ENCODE data around the gene MTRF1L. TPM values are rescaled to one million over a fixed set of nuclear protein-coding genes. Genes with fewer than 3 reads are reported as not detected.

MTRF1L gene
- total RNA-seq (2022) (15.9 and 16.2 TPM in 2 replicates), Bru-seq, nascent RNA (percentile 78 among the genes with signal in this experiment), BruChase-seq, experiment 1, labeled RNA remaining after a 6-hour chase (percentile 64 among the genes with signal in this experiment), BruChase-seq, experiment 2, labeled RNA remaining after a 2-hour chase (percentile 58 among the genes with signal in this experiment)
- long read RNA-seq, transcript MTRF1L-208 (7 exons, 3,651 nt), result minor isoform, 7 of 28 reads
- long read RNA-seq, transcript MTRF1L-203 (7 exons, 3,676 nt), result major isoform, 13 of 28 reads
- long read RNA-seq, partial matches to known transcripts, result 1 of 28 reads
- long read RNA-seq, other reads (novel, unspliced or antisense), result 3 of 28 reads

GRCh38 chr6:153002613-153003365 lies at the start of gene MTRF1L:
TSS of gene MTRF1L (minus strand) at chr6:153002709. CDS start at chr6:153002685, 24 bp downstream.
- H3K36me3 Mint-ChIP-seq (ENCODE audit: insufficient read depth, unreplicated experiment), result peaks cover 27% of the 10 kb centered on the region
- BruUV-seq (replicated peaks), result TSS peak; percentile 88
- CTCF ChIA-PET, result no interaction called here
- no peak for TF ChIP-seq CTCF (IDR thresholded peaks at IDR 0.05; ENCODE audit: unreplicated experiment)
- H3K4me1 Mint-ChIP-seq (ENCODE audit: low read depth, unreplicated experiment), result peaks cover 19% of the 10 kb centered on the region
- peak within 1 kb of the TSS; percentile 94 for H3K27ac Mint-ChIP-seq (ENCODE audit: unreplicated experiment)
- no peaks in the 10 kb centered on the region for H3K27me3 Mint-ChIP-seq (ENCODE audit: unreplicated experiment)
- peak; percentile 87 for DNase-seq
- peak within 1 kb of the TSS; percentile 94 for H3K4me3 Mint-ChIP-seq (ENCODE audit: low read depth, unreplicated experiment)
- intact Hi-C loops (cut with micrococcal nuclease; ENCODE audit: unreplicated experiment), result no loop called here
- no peaks in the 10 kb centered on the region for H3K9me3 Mint-ChIP-seq (ENCODE audit: low read depth, unreplicated experiment)

- DNase-seq, result no peak
- no peaks in the 10 kb centered on the region for H3K36me3 Mint-ChIP-seq (ENCODE audit: insufficient read depth, unreplicated experiment)
- no peak overlapping the region for H3K27ac Mint-ChIP-seq (ENCODE audit: unreplicated experiment)
- no TSS peak for BruUV-seq (replicated peaks)
- intact Hi-C loops (cut with micrococcal nuclease; ENCODE audit: unreplicated experiment), result no loop called here
- no peaks in the 10 kb centered on the region for H3K27me3 Mint-ChIP-seq (ENCODE audit: unreplicated experiment)
- no peak for TF ChIP-seq CTCF (IDR thresholded peaks at IDR 0.05; ENCODE audit: unreplicated experiment)
- no peak overlapping the region for H3K4me3 Mint-ChIP-seq (ENCODE audit: low read depth, unreplicated experiment)
- CTCF ChIA-PET, result no interaction called here
- H3K9me3 Mint-ChIP-seq (ENCODE audit: low read depth, unreplicated experiment), result peaks cover 6% of the 10 kb centered on the region
- H3K4me1 Mint-ChIP-seq (ENCODE audit: low read depth, unreplicated experiment), result no peaks in the 10 kb centered on the region
Measured at GRCh38 chr6:153051801-153052200, 49.3 kb upstream of the MTRF1L start.

GRCh38 chr6:153048631-153049030 lies 46.1 kb upstream of the MTRF1L start:
- intact Hi-C loops (cut with micrococcal nuclease; ENCODE audit: unreplicated experiment), result no loop called here
- TF ChIP-seq CTCF (IDR thresholded peaks at IDR 0.05; ENCODE audit: unreplicated experiment), result no peak
- BruUV-seq (replicated peaks), result no TSS peak
- H3K27ac Mint-ChIP-seq (ENCODE audit: unreplicated experiment), result no peak overlapping the region
- H3K9me3 Mint-ChIP-seq (ENCODE audit: low read depth, unreplicated experiment), result peaks cover 6% of the 10 kb centered on the region
- H3K36me3 Mint-ChIP-seq (ENCODE audit: insufficient read depth, unreplicated experiment), result no peaks in the 10 kb centered on the region
- H3K4me1 Mint-ChIP-seq (ENCODE audit: low read depth, unreplicated experiment), result no peaks in the 10 kb centered on the region
- CTCF ChIA-PET, result no interaction called here
- H3K27me3 Mint-ChIP-seq (ENCODE audit: unreplicated experiment), result no peaks in the 10 kb centered on the region
- DNase-seq, result no peak
- H3K4me3 Mint-ChIP-seq (ENCODE audit: low read depth, unreplicated experiment), result no peak overlapping the region

- no TSS peak for BruUV-seq (replicated peaks)
- Mint-ChIP-seq H3K36me3 (ENCODE audit: insufficient read depth, unreplicated experiment) (no peaks in the 10 kb centered on the region), H3K27me3 (ENCODE audit: unreplicated experiment) (no peaks in the 10 kb centered on the region), H3K4me3 (ENCODE audit: low read depth, unreplicated experiment) (no peak overlapping the region), H3K4me1 (ENCODE audit: low read depth, unreplicated experiment) (no peaks in the 10 kb centered on the region), H3K27ac (ENCODE audit: unreplicated experiment) (no peak overlapping the region), H3K9me3 (ENCODE audit: low read depth, unreplicated experiment) (peaks cover 6% of the 10 kb centered on the region)
- no peak for TF ChIP-seq CTCF (IDR thresholded peaks at IDR 0.05; ENCODE audit: unreplicated experiment)
- DNase-seq, result no peak
- CTCF ChIA-PET, result no interaction called here
- intact Hi-C loops (cut with micrococcal nuclease; ENCODE audit: unreplicated experiment), result no loop called here
Measured at GRCh38 chr6:153047386-153047785, 44.9 kb upstream of the MTRF1L start.

Measured in Calu3 (cell line).